Endodermal cell (in vitro differentiated cells): Measurements from ENCODE around the gene DIPK1B. TPM values are rescaled to one million over a fixed set of nuclear protein-coding genes. Genes with fewer than 3 reads are reported as not detected.

Source experiments
- DNase-seq: peaks from one replicate; pipeline ENCODE4 v3.0.0-alpha.2; 2017
- H3K27ac ChIP-seq: 2 replicates; pipeline ENCODE4 v1.5.1; 2013; ENCODE audit warnings: mild to moderate bottlenecking, low read depth, low read length, moderate library complexity
- H3K27me3 ChIP-seq: 2 replicates; pipeline ENCODE4 v1.6.1; 2013; ENCODE audit warnings: mild to moderate bottlenecking, low read length, moderate library complexity; ENCODE audit not compliant: insufficient read depth, control insufficient read depth, poor library complexity, severe bottlenecking
- H3K36me3 ChIP-seq: 2 replicates; pipeline ENCODE4 v1.7.0; 2013; ENCODE audit warnings: mild to moderate bottlenecking, low read length, moderate library complexity; ENCODE audit not compliant: control insufficient read depth, insufficient read depth
- H3K4me1 ChIP-seq: one replicate; pipeline ENCODE4 v1.7.0; 2013; ENCODE audit warnings: low read length; ENCODE audit not compliant: control insufficient read depth, insufficient read depth
- H3K4me3 ChIP-seq: 2 replicates; pipeline ENCODE4 v1.5.1; 2013; ENCODE audit warnings: mild to moderate bottlenecking, low read length, moderate library complexity
- H3K9ac ChIP-seq: 2 replicates; pipeline ENCODE4 v1.6.1; 2013; ENCODE audit warnings: mild to moderate bottlenecking, low read length, moderate library complexity; ENCODE audit not compliant: poor library complexity, severe bottlenecking; ENCODE audit errors: extremely low read depth
- H3K9me3 ChIP-seq: 2 replicates; pipeline ENCODE4 v1.6.1; 2013; ENCODE audit warnings: mild to moderate bottlenecking, low read length, moderate library complexity; ENCODE audit not compliant: control insufficient read depth
- H3K27ac Mint-ChIP-seq: 2 replicates; pipeline ENCODE4 v1.8.0; 2020; ENCODE audit warnings: mixed read lengths
- H3K27me3 Mint-ChIP-seq: 2 replicates; pipeline ENCODE4 v1.8.0; 2021; ENCODE audit warnings: mild to moderate bottlenecking, mixed read lengths; ENCODE audit not compliant: insufficient read depth
- H3K36me3 Mint-ChIP-seq: 2 replicates; pipeline ENCODE4 v1.8.0; 2020; ENCODE audit warnings: low read depth, mixed read lengths
- H3K4me1 Mint-ChIP-seq: 2 replicates; pipeline ENCODE4 v1.8.0; 2020; ENCODE audit warnings: mixed read lengths
- H3K4me3 Mint-ChIP-seq: 2 replicates; pipeline ENCODE4 v1.8.0; 2020; ENCODE audit warnings: mild to moderate bottlenecking, moderate library complexity, mixed read lengths
- H3K9me3 Mint-ChIP-seq: 2 replicates; pipeline ENCODE4 v1.8.0; 2020; ENCODE audit warnings: mild to moderate bottlenecking, mixed read lengths
- CTCF ChIP-seq: fragments of 200-600 bp; sonication (generic); conservative IDR thresholded peaks from 2 replicates; pipeline ENCODE4 v1.5.0; 2021; ENCODE audit warnings: antibody characterized with exemption, mild to moderate bottlenecking
- WGBS, 2 experiments: methylation state at CpG; one replicate each; pipeline versions ENCODE4 v1.1.5 to v1.1.7; 2013; ENCODE audit warnings: missing lambda C conversion rate in 2 of 2, mixed read lengths in 1 of 2; ENCODE audit not compliant: insufficient coverage in 1 of 2, insufficient read length in 1 of 2; 5-methylcytosine and 5-hydroxymethylcytosine counted together
- total RNA-seq, 2 donors: library from RNA; stranded (reverse); fragmentation: NEBNext Ultra II Directional in 1 of 2; extraction: Animal tissue kit (Norgen Biotek cat#: 25700) in 1 of 2; gene quantifications; 2 replicates in 1 of 2; 3 replicates in 1 of 2; pipeline ENCODE4 v1.2.1, GENCODE V29; 2021

The DIPK1B gene
- total RNA-seq, 2 donors from 2014 or later = 35.1 to 45.4 TPM

DNA sequence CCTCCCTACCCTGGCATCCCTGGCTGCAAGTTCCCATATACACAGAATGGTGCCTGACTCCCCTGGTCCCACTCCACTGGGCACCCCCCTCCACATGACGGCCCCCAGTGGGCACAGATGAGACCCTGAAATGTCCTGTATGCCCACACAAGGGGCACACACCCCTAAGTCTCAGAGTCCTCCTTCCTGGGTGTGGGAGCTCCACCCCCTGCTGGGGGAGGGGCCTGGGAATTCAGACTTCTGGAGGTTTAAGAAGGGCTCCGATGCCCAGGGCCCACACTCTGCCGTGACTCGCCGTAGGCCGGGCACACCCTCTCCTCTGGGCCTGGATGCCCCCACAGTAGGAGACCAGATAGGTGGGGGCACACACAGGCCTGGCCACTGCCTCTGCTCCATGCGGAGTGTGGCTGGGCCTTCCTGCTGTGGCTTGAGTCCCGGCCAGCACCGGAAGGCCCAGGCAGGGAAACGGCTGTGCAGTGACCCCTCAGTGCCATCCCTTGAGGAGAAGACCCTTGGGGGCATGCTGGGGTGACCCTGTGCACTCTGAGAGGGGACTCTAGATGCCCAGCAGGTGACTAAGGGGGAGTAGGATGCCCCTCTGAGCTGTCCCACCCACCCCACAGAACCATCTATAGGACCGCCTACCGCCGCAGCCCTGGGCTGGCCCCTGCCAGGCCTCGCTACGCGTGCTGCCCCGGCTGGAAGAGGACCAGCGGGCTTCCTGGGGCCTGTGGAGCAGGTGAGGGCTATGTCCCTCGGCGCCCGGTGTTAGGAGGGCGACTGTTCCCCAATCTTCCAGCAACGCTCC, 43.2 kb upstream of the DIPK1B start:
- TF ChIP-seq CTCF = no peak
- no peaks in the 10 kb centered on the region for H3K4me1 Mint-ChIP-seq
- H3K4me3 ChIP-seq = no peak overlapping the region
- no peaks in the 10 kb centered on the region for H3K27me3 ChIP-seq
- H3K9ac ChIP-seq = no peak overlapping the region
- H3K36me3 Mint-ChIP-seq = no peaks in the 10 kb centered on the region
- H3K4me1 ChIP-seq = no peaks in the 10 kb centered on the region
- H3K27ac Mint-ChIP-seq = no peak overlapping the region
- DNase-seq = no peak
- no peak overlapping the region for H3K4me3 Mint-ChIP-seq
- 87 to 91% methylated on average over 9 to 23 of the region's 23 CpGs for WGBS, 2 experiments
- no peaks in the 10 kb centered on the region for H3K9me3 ChIP-seq
- no peak overlapping the region for H3K27ac ChIP-seq
- peaks cover 6% of the 10 kb centered on the region for H3K27me3 Mint-ChIP-seq
- peaks cover 2% of the 10 kb centered on the region for H3K36me3 ChIP-seq
- H3K9me3 Mint-ChIP-seq = no peaks in the 10 kb centered on the region

GRCh38 chr9:136669791-136670464, 42.4 kb upstream of the DIPK1B start:
- H3K4me3 ChIP-seq = no peak overlapping the region
- H3K4me3 Mint-ChIP-seq = no peak overlapping the region
- peaks cover 5% of the 10 kb centered on the region for H3K36me3 ChIP-seq
- no peaks in the 10 kb centered on the region for H3K27me3 ChIP-seq
- H3K27ac Mint-ChIP-seq = no peak overlapping the region
- DNase-seq = no peak
- WGBS, 2 experiments = 94% methylated on average over 16 to 23 of the region's 23 CpGs
- H3K27me3 Mint-ChIP-seq = peaks cover 3% of the 10 kb centered on the region
- no peak overlapping the region for H3K9ac ChIP-seq
- TF ChIP-seq CTCF = no peak
- H3K36me3 Mint-ChIP-seq = peaks cover 2% of the 10 kb centered on the region
- no peaks in the 10 kb centered on the region for H3K4me1 ChIP-seq
- peaks cover 2% of the 10 kb centered on the region for H3K4me1 Mint-ChIP-seq
- no peaks in the 10 kb centered on the region for H3K9me3 ChIP-seq
- no peak overlapping the region for H3K27ac ChIP-seq
- no peaks in the 10 kb centered on the region for H3K9me3 Mint-ChIP-seq

DNA sequence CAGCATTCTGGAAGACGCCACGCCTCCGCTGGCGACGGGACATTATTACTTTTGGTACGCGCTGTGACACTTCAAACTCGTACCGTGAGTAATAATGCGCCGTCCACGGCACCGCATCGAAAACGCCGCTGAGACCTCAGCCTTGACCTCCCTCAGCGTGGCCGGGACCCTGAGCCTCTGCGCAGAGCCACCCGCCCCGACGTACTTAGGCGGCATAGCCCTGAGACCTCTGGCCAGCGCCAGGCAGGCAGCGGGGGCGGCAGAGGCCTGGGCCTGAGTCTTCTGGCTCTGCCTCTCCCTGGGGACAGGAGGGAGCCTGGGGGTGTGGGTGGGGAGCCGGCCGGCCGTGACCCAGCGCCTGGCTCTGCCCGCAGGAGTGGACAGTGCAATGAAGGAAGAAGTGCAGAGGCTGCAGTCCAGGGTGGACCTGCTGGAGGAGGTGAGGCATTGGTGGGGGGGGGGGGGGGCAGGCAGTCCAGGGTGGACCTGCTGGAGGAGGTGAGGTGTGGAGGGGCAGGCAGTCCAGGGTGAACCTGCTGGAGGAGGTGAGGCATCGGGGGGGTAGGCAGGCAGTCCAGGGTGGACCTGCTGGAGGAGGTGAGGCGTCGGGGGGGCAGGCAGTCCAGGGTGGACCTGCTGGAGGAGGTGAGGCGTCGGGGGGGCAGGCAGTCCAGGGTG, 41.7 kb upstream of the DIPK1B start:
- WGBS, 2 experiments = 94 to 97% methylated on average over 26 to 36 of the region's 36 CpGs

More for the DNA sequence above, 41.7 kb upstream of the DIPK1B start:
- Histone ChIP-seq H3K4me3 (no peak overlapping the region), H3K27ac (no peak overlapping the region), H3K36me3 (peaks cover 5% of the 10 kb centered on the region), H3K9ac (no peak overlapping the region), H3K9me3 (no peaks in the 10 kb centered on the region), H3K4me1 (no peaks in the 10 kb centered on the region), H3K27me3 (no peaks in the 10 kb centered on the region)
- Mint-ChIP-seq H3K27ac (no peak overlapping the region), H3K4me3 (no peak overlapping the region), H3K36me3 (peaks cover 3% of the 10 kb centered on the region), H3K4me1 (peaks cover 3% of the 10 kb centered on the region), H3K9me3 (no peaks in the 10 kb centered on the region), H3K27me3 (peaks cover 2% of the 10 kb centered on the region)
- no peak for DNase-seq
- no peak for TF ChIP-seq CTCF
